Stimulated activated CD8-positive, alpha-beta memory T cell treated with anti-CD3 and anti-CD28 coated beads, Interleukin-2, amount 100 ng/mL, for 1 hour (primary cell): Measurements from ENCODE around the gene SAXO1.

Source experiments
- DNase-seq, 2 donors: peaks; one replicate each; pipeline ENCODE4 v3.0.0-alpha.2; 2020; ENCODE audit warnings: low read depth in 2 of 2

The SAXO1 gene

GRCh38 chr9:18910916-18911315 lies 122.1 kb downstream of the SAXO1 start:
- no peak for DNase-seq

GRCh38 chr9:18910435-18910834 lies 122.6 kb downstream of the SAXO1 start:
- DNase-seq, result no peak

GRCh38 chr9:18909140-18910018 lies 123.6 kb downstream of the SAXO1 start:
- DNase-seq, result no peak

GRCh38 chr9:18907927-18908625 lies 124.9 kb downstream of the SAXO1 start:
- no peak for DNase-seq

GRCh38 chr9:18906656-18907395 lies 126.2 kb downstream of the SAXO1 start:
- no peak for DNase-seq

GRCh38 chr9:18905883-18906629 lies 127.0 kb downstream of the SAXO1 start:
- no peak for DNase-seq

- no peak for DNase-seq
These were observed 127.8 kb downstream of the SAXO1 start for GRCh38 chr9:18905028-18905882.

- DNase-seq, result no peak
These were observed 129.6 kb downstream of the SAXO1 start for GRCh38 chr9:18903450-18903849.

- DNase-seq, result no peak
These were observed 136.4 kb downstream of the SAXO1 start for GRCh38 chr9:18896531-18897179.

GRCh38 chr9:18896004-18896403 lies 137.0 kb downstream of the SAXO1 start:
- DNase-seq, result no peak

- DNase-seq, result no peak
These were observed 139.5 kb downstream of the SAXO1 start for GRCh38 chr9:18893491-18893890.

- DNase-seq, result no peak
These were observed 140.0 kb downstream of the SAXO1 start for GRCh38 chr9:18893046-18893445.

- DNase-seq, result no peak
These were observed 140.9 kb downstream of the SAXO1 start for GRCh38 chr9:18891946-18892670.

- no peak for DNase-seq
These were observed 142.6 kb downstream of the SAXO1 start for GRCh38 chr9:18890372-18890771.

- DNase-seq, result no peak
These were observed 143.5 kb downstream of the SAXO1 start for GRCh38 chr9:18889550-18889949.

- no peak for DNase-seq
These were observed 144.7 kb downstream of the SAXO1 start for GRCh38 chr9:18888290-18888689.

- no peak for DNase-seq
These were observed 145.5 kb downstream of the SAXO1 start for GRCh38 chr9:18887546-18887945.

GRCh38 chr9:18881758-18882157 lies 151.3 kb downstream of the SAXO1 start:
- no peak for DNase-seq

GRCh38 chr9:18877984-18878383 lies 155.0 kb downstream of the SAXO1 start:
- DNase-seq, result no peak
